ENCODE data around the gene BRME1.
A peak's percentile ranks its signal among the peaks of the same experiment; 100 is the strongest.

BRME1 gene

GRCh38 chr19:13920940-13921747 lies 15.2 kb upstream of the BRME1 start:
- Histone ChIP-seq H3K9ac (ENCODE audit: insufficient read length) (no peak overlapping the region), H3K9me3 (ENCODE audit: low read depth, low read length) (no peaks in the 10 kb centered on the region), H3K4me3 (no peak overlapping the region), H3K27ac (peak overlapping the region; percentile 31; the same call in 1 of the 2 replicates), H3K36me3 (ENCODE audit: insufficient read depth, low read length) (peaks cover 43% of the 10 kb centered on the region)
- TF ChIP-seq POLR2AphosphoS5 (IDR thresholded peaks at IDR 0.05; ENCODE audit: borderline replicate concordance, low read depth, low read length) (no peak), FOXP2 (optimal IDR thresholded peaks at IDR 0.05; ENCODE audit: control extremely low read depth, extremely low read length, insufficient read depth) (no peak), EZH2 (IDR thresholded peaks at IDR 0.05) (no peak)
- no peak for DNase-seq (ENCODE audit: low read depth, low spot score)

DNA sequence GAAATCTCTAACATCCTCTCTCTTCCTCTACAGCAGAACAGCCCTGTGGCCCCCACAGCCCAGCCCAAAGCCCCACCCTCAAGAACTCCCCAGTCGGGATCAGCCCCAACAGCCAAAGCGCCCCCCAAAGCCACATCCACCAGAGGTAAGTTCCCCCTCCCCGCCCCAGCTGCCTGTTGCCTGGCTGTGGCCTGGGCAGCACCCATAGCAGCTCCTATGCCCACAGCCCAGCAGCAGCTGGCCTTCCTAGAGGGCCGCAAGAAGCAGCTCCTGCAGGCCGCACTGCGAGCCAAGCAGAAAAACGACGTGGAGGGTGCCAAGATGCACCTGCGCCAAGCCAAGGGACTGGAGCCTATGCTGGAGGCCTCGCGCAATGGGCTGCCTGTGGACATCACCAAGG lies 14.6 kb upstream of the BRME1 start:
- no peak overlapping the region for H3K9ac ChIP-seq (ENCODE audit: insufficient read length)

DNA sequence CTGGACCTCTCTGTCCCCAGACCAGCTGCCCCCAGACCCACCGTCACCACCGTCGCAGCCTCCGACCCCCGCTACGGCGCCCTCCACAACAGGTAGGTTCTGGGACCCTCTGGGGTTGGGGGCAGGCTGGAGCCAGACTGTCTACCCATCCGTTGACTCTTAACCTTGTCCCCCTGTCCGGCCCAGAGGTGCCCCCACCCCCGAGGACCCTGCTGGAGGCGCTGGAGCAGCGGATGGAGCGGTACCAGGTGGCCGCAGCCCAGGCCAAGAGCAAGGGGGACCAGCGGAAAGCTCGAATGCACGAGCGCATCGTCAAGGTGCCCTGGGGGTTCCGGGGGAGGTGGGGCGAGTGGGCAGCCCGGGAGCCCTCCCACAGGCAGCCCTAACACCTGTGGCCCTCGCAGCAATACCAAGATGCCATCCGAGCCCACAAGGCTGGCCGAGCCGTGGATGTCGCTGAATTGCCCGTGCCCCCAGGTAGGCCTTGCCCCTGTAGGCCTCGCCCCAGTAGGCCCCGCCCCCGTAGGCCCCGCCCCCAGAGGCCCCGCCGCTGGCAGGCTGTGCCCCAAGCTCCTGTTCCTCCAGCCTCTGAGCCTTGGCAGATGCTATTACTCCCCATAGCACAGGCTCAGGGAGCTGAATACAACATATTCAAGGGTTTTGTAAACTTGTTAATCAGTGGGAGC lies 13.0 kb upstream of the BRME1 start:
- H3K36me3 ChIP-seq (ENCODE audit: insufficient read depth, low read length) = peaks cover 48% of the 10 kb centered on the region
- TF ChIP-seq POLR2AphosphoS5 (IDR thresholded peaks at IDR 0.05; ENCODE audit: borderline replicate concordance, low read depth, low read length) = no peak
- TF ChIP-seq FOXP2 (optimal IDR thresholded peaks at IDR 0.05; ENCODE audit: control extremely low read depth, extremely low read length, insufficient read depth) = no peak
- no peak for TF ChIP-seq EZH2 (IDR thresholded peaks at IDR 0.05)
- H3K27ac ChIP-seq = no peak overlapping the region

More for the DNA sequence above, 14.6 kb upstream of the BRME1 start:
- no peak for DNase-seq (ENCODE audit: low read depth, low spot score)
- Histone ChIP-seq H3K9me3 (ENCODE audit: low read depth, low read length) (no peaks in the 10 kb centered on the region), H3K4me3 (no peak overlapping the region), H3K36me3 (ENCODE audit: insufficient read depth, low read length) (peaks cover 46% of the 10 kb centered on the region), H3K27ac (no peak overlapping the region)
- no peak for TF ChIP-seq EZH2 (IDR thresholded peaks at IDR 0.05)
- TF ChIP-seq FOXP2 (optimal IDR thresholded peaks at IDR 0.05; ENCODE audit: control extremely low read depth, extremely low read length, insufficient read depth) = no peak
- TF ChIP-seq POLR2AphosphoS5 (IDR thresholded peaks at IDR 0.05; ENCODE audit: borderline replicate concordance, low read depth, low read length) = no peak

DNA sequence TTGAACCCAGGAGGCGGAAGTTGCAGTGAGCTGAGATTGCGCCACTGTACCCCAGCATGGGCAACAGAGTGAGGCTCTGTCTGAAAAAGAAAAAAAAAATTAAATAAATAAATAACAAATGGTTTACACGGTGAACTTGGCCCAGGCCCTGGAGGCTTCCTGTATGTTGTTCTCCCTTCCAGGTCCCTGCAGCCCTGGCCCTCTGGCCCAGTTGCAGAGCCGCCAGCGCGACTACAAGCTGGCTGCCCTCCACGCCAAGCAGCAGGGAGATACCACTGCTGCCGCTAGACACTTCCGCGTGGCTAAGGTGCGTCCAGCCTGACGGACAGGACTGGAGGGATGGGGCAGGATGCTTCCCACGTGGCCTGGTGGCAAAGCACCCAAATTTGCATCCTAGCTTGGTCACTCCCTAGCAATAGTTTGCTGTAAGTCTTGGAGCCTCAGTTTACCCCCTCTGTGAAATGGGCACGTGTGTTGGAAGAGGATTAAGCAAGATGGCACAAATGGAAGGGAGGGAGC lies 12.0 kb upstream of the BRME1 start:
- no peak for DNase-seq (ENCODE audit: low read depth, low spot score)
- no peak overlapping the region for H3K9ac ChIP-seq (ENCODE audit: insufficient read length)
- no peak overlapping the region for H3K27ac ChIP-seq
- no peak overlapping the region for H3K4me3 ChIP-seq
- H3K9me3 ChIP-seq (ENCODE audit: low read depth, low read length) = no peaks in the 10 kb centered on the region
- TF ChIP-seq POLR2AphosphoS5 (IDR thresholded peaks at IDR 0.05; ENCODE audit: borderline replicate concordance, low read depth, low read length) (no peak), EZH2 (IDR thresholded peaks at IDR 0.05) (no peak), FOXP2 (optimal IDR thresholded peaks at IDR 0.05; ENCODE audit: control extremely low read depth, extremely low read length, insufficient read depth) (no peak)
- peaks cover 46% of the 10 kb centered on the region for H3K36me3 ChIP-seq (ENCODE audit: insufficient read depth, low read length)

More for the DNA sequence above, 13.0 kb upstream of the BRME1 start:
- Histone ChIP-seq H3K9me3 (ENCODE audit: low read depth, low read length) (no peaks in the 10 kb centered on the region), H3K4me3 (no peak overlapping the region), H3K9ac (ENCODE audit: insufficient read length) (no peak overlapping the region)
- no peak for DNase-seq (ENCODE audit: low read depth, low spot score)

DNA sequence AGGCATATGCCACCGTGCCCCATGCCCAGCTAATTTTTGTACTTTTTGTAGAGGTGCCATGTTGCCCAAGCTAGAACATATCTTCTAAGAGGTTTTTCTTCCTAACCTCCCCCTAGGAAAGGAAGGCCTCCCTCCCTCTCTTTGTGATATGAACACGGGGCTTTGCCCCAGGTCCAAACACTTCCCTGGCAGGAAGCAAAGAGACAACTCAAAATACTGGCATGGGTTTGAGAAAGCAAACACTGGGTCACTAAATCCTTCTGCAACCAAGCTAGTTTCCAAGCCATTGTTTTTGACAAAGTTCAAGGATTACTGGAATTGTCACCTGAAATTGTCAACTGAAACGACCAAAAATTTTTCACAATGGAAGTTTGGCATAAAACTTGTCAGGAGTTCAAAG lies 8.9 kb upstream of the BRME1 start:
- H3K27ac ChIP-seq = no peak overlapping the region
- no peak for DNase-seq (ENCODE audit: low read depth, low spot score)
- H3K36me3 ChIP-seq (ENCODE audit: insufficient read depth, low read length) = peaks cover 32% of the 10 kb centered on the region; the same call in 1 of the 2 replicates
- H3K4me3 ChIP-seq = no peak overlapping the region
- H3K9ac ChIP-seq (ENCODE audit: insufficient read length) = no peak overlapping the region
- TF ChIP-seq EZH2 (IDR thresholded peaks at IDR 0.05) (no peak), FOXP2 (optimal IDR thresholded peaks at IDR 0.05; ENCODE audit: control extremely low read depth, extremely low read length, insufficient read depth) (no peak), POLR2AphosphoS5 (IDR thresholded peaks at IDR 0.05; ENCODE audit: borderline replicate concordance, low read depth, low read length) (no peak)
- H3K9me3 ChIP-seq (ENCODE audit: low read depth, low read length) = no peaks in the 10 kb centered on the region

GRCh38 chr19:13913352-13913751 lies 7.4 kb upstream of the BRME1 start:
- Histone ChIP-seq H3K36me3 (ENCODE audit: insufficient read depth, low read length) (peaks cover 28% of the 10 kb centered on the region; the same call in 1 of the 2 replicates), H3K9ac (ENCODE audit: insufficient read length) (no peak overlapping the region)

GRCh38 chr19:13909430-13909829 lies 3.5 kb upstream of the BRME1 start:
- DNase-seq (ENCODE audit: low read depth, low spot score) = no peak
- Histone ChIP-seq H3K9ac (ENCODE audit: insufficient read length) (no peak overlapping the region), H3K36me3 (ENCODE audit: insufficient read depth, low read length) (peaks cover 16% of the 10 kb centered on the region; the same call in 1 of the 2 replicates), H3K9me3 (ENCODE audit: low read depth, low read length) (no peaks in the 10 kb centered on the region), H3K27ac (no peak overlapping the region), H3K4me3 (no peak overlapping the region)
- TF ChIP-seq EZH2 (IDR thresholded peaks at IDR 0.05) (no peak), FOXP2 (optimal IDR thresholded peaks at IDR 0.05; ENCODE audit: control extremely low read depth, extremely low read length, insufficient read depth) (no peak), POLR2AphosphoS5 (IDR thresholded peaks at IDR 0.05; ENCODE audit: borderline replicate concordance, low read depth, low read length) (no peak)

More at GRCh38 chr19:13913352-13913751, 7.4 kb upstream of the BRME1 start:
- H3K27ac ChIP-seq = no peak overlapping the region
- H3K4me3 ChIP-seq = no peak overlapping the region
- DNase-seq (ENCODE audit: low read depth, low spot score) = no peak
- no peaks in the 10 kb centered on the region for H3K9me3 ChIP-seq (ENCODE audit: low read depth, low read length)
- no peak for TF ChIP-seq EZH2 (IDR thresholded peaks at IDR 0.05)
- TF ChIP-seq FOXP2 (optimal IDR thresholded peaks at IDR 0.05; ENCODE audit: control extremely low read depth, extremely low read length, insufficient read depth) = no peak
- no peak for TF ChIP-seq POLR2AphosphoS5 (IDR thresholded peaks at IDR 0.05; ENCODE audit: borderline replicate concordance, low read depth, low read length)

DNA sequence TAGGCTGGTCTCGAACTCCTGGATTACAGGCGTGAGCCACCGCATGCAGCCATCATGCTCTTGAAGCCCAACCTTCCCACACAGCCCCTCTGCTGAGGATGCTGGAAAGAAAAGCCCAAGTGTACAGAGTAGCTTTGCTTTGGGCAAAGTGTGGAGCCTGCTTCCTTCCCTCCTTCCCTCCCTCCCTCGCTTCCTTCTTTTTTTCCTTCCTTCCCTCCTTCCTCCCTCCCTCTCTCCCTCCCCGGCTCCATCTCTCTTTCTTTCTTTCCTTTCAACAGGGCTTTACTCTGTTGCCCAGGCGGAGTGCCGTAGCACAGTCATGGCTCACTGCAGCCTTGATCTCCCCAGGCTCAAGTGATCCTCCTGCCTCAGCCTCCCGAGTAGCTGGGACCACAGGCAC lies 2.8 kb upstream of the BRME1 start:
- Histone ChIP-seq H3K36me3 (ENCODE audit: insufficient read depth, low read length) (peaks cover 16% of the 10 kb centered on the region; the same call in 1 of the 2 replicates), H3K27ac (no peak overlapping the region), H3K9me3 (ENCODE audit: low read depth, low read length) (no peaks in the 10 kb centered on the region), H3K4me3 (no peak overlapping the region), H3K9ac (ENCODE audit: insufficient read length) (no peak overlapping the region)
- no peak for TF ChIP-seq POLR2AphosphoS5 (IDR thresholded peaks at IDR 0.05; ENCODE audit: borderline replicate concordance, low read depth, low read length)
- no peak for TF ChIP-seq FOXP2 (optimal IDR thresholded peaks at IDR 0.05; ENCODE audit: control extremely low read depth, extremely low read length, insufficient read depth)
- TF ChIP-seq EZH2 (IDR thresholded peaks at IDR 0.05) = no peak
- no peak for DNase-seq (ENCODE audit: low read depth, low spot score)

Data from SK-N-MC (cell line).